Astrocyte of the cerebellum (primary cell): ENCODE data around the gene COQ5.
"Not testable (repeated sequence)": the region's sequence is repeated elsewhere in the genome, so short reads cannot be mapped to it uniquely, and the experiment has no call there.

Experiments
- DNase-seq: peaks from one replicate; pipeline ENCODE4 v3.0.0-alpha.2; 2011; ENCODE audit warnings: low read depth
- H3K4me3 ChIP-seq: 2 replicates; pipeline ENCODE4 v1.5.1; 2011; ENCODE audit warnings: mild to moderate bottlenecking, low read depth, low read length, moderate library complexity
- in situ Hi-C: cut with HindIII; loops from 2 replicates; pipeline ENCODE4 v1.10.0; 2017; ENCODE audit warnings: low sequenced_read_pairs
- TF ChIP-seq, protein P1 (sequence below): IDR thresholded peaks from 2 replicates; pipeline ENCODE4 v1.5.1; 2012; ENCODE audit warnings: low read length, low read depth, moderate library complexity, mild to moderate bottlenecking; ENCODE audit errors: missing control alignments

The COQ5 gene

DNA sequence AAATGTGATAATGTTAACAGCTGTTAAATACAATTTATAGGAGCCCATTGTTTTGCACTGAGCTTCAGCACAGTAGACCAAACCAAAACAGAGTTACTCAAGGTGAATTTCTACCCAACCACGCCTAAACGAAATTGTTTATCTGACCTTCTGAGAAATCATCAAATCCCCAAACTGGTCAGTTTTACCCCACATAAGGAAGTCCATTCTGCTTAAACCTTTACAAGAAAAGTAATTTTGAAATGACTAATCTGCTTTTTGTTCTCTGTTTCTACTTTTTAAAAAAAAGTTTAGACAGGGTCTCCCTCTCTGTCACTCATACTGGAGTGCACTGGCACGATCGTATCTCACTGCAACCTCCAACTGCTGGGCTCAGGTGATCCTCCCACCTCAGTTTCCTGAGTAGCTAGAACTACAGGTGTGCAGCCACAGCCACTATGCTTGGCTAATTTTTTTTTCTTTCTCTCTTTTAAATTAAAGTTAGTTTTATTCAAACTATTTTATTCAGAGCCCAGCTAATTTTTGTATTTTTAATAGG is 3.8 kb upstream of the COQ5 start:
- DNase-seq = no peak
- TF ChIP-seq, protein P1, sequence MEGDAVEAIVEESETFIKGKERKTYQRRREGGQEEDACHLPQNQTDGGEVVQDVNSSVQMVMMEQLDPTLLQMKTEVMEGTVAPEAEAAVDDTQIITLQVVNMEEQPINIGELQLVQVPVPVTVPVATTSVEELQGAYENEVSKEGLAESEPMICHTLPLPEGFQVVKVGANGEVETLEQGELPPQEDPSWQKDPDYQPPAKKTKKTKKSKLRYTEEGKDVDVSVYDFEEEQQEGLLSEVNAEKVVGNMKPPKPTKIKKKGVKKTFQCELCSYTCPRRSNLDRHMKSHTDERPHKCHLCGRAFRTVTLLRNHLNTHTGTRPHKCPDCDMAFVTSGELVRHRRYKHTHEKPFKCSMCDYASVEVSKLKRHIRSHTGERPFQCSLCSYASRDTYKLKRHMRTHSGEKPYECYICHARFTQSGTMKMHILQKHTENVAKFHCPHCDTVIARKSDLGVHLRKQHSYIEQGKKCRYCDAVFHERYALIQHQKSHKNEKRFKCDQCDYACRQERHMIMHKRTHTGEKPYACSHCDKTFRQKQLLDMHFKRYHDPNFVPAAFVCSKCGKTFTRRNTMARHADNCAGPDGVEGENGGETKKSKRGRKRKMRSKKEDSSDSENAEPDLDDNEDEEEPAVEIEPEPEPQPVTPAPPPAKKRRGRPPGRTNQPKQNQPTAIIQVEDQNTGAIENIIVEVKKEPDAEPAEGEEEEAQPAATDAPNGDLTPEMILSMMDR = no peak
- no peak overlapping the region for H3K4me3 ChIP-seq
- in situ Hi-C loops = no loop called here

DNA sequence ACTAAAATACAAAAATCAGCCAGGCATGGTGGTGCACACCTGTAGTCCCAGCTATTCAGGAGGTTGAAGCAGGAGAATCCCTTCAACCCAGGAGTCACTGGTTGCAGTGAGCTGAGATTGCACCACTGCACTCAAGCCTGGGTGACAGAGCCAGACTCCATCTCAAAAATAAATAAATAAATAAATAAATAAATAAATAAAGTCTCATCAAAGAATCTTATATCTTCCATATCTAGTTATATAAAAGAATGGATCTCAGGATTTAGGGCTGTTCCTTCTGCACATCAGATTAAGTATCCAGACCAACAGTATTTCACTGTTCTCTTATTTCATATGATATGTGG is 1.4 kb upstream of the COQ5 start:
- DNase-seq, in situ Hi-C loops, H3K4me3 ChIP-seq: not testable (repeated sequence)

DNA sequence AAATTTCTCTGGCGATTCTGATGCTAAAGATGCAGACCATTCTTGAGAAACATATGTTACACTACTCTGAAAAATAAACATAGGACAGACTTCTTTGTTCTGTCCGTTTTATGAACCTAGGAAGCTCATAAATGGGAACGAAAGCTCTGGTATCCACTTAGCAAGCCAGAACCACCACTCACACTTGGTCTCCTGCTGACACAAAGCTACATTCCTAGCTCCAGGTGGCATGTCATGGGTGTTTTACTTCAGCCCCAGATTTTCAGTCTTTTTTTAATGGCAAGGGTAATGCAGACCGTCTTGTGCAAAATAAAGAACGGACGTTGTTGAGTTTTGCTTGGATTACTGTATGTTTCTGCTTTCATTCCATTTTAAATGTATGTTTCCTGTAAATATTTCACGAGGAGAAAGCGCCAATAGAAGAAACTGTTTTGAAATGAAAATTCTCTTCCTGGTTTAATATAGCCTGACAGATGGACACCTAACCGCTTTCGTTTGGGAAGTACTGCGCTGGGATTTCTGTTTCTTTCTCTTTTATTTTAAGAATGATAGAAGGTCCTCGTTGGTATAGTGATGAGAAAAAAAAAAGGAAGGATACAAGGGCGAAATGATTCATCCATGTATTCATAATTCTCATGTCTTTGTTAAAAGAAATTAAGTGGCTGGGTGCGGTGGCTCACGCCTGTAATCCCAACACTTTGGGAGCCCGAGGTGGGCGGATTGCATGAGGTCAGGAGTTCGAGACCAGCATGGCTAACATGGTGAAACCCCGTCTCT is 871 bp upstream of the COQ5 start:
- peak overlapping the region; percentile 65 for H3K4me3 ChIP-seq
- TF ChIP-seq, protein P1 = no peak
- in situ Hi-C loops = no loop called here
- no peak for DNase-seq

DNA sequence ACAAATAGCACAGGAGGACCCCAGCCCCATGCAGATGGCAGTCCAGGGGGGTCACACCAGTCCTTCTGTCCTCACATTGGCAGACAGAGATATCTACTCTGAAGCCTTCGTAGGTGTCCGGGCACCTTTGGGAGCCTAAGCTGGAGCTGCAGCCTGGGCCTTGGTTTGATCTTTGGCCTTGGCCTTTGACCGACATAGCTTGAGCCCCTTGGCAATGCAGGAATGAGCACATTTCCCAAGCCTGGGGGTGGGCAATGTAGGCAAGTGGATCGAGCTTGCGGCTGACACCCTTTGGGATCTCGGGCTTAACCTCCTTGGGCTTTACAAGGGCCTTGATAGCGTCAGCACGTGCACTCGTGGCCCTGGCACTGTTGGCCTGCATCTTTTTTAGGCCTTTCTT is 6.4 kb downstream of the COQ5 start:
- TF ChIP-seq, protein P1 = no peak
- DNase-seq = no peak
- in situ Hi-C loops = no loop called here
- H3K4me3 ChIP-seq = no peak overlapping the region

DNA sequence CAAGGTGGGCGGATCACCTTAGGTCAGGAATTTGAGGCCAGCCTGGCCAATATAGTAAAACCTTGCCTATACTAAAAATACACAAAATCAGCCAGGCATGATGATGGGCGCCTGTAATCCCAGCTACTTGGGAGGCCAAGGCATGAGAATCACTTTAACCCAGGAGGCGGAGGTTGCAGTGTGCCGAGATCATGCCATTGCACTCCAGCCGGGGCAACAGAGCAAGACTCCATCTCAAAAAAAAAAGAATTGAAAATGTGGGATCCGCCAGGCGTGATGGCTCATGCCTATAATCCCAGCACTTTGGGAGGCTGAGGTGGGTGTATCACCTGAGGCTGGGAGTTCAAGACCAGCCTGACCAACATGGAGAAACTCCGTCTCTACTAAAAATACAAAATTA is 9.6 kb downstream of the COQ5 start:
- DNase-seq, in situ Hi-C loops, H3K4me3 ChIP-seq: not testable (repeated sequence)

DNA sequence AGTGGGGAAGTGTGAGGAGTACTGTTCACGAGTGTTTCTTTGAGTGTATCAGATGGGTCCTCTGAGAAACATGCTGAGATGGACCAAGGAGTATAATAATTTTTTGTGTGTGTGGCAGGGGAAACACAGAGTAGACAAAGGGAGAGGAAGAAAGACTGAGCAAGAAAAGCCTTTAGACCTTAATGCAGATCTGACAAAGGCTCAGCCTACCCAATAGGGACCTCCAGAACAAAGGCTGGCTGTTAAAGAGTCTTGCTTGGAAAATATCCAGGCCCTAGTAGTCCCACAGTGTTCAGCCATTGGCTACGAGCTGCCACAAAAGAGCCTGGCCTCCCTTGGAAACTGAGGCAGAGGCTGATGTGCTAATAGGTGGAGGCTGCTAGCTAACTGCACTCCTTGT is 13.5 kb downstream of the COQ5 start:
- DNase-seq = no peak
- no peak overlapping the region for H3K4me3 ChIP-seq
- TF ChIP-seq, protein P1 = no peak
- in situ Hi-C loops = no loop called here

DNA sequence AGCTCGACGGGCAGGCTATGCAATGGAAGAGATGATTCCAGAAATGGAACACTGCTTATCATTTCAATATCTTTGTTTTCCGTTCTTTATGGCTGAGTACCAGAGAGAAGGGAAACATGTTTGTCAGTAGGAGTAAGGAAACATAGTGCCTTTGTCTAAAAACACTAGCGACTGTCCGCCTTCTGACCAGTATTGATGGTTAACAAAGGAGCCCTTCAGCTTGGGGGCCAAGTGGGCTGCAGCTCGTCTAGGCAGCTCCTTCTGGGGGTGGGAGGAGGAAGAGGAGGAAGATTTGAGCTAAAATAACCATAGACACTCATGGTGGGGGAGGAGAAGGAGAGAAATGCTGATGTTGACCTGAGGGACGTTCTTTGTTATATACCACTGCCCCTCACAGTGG is 15.0 kb downstream of the COQ5 start:
- no peak overlapping the region for H3K4me3 ChIP-seq
- TF ChIP-seq, protein P1 = no peak
- DNase-seq = no peak
- in situ Hi-C loops = no loop called here

DNA sequence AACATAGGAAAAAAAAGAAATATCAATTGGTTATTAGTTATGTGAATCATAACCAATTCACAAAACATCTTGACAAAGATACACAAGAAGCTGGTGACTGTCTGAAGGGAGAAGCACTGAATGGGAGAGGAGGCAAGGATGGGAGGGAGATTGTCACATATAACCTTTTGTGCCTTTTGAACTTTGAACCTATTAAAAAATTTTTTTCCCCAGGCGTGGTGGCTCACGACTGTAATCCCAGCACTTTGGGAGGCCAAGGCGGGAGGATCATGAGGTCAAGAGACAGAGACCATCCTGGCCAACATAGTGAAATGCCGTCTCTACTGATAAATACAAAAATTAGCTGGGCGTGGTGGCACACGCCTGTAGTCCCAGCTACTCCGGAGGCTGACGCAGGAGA is 20.4 kb downstream of the COQ5 start:
- TF ChIP-seq, protein P1 = no peak
- in situ Hi-C loops = no loop called here
- no peak for DNase-seq
- H3K4me3 ChIP-seq = no peak overlapping the region
